GM21529 (cell line): ENCODE measurements around the gene IQGAP2.
"Not testable (repeated sequence)": the region's sequence is repeated elsewhere in the genome, so short reads cannot be mapped to it uniquely, and the experiment has no call there.

Experiments used
- ATAC-seq: cut with Tn5 transposase; IDR thresholded peaks from one replicate; pipeline ENCODE4 v1.9.1; 2021; ENCODE audit not compliant: unreplicated experiment

Gene IQGAP2

GRCh38 chr5:76733049-76733417, 329.9 kb downstream of the IQGAP2 start:
- peak; percentile 80 for ATAC-seq

DNA sequence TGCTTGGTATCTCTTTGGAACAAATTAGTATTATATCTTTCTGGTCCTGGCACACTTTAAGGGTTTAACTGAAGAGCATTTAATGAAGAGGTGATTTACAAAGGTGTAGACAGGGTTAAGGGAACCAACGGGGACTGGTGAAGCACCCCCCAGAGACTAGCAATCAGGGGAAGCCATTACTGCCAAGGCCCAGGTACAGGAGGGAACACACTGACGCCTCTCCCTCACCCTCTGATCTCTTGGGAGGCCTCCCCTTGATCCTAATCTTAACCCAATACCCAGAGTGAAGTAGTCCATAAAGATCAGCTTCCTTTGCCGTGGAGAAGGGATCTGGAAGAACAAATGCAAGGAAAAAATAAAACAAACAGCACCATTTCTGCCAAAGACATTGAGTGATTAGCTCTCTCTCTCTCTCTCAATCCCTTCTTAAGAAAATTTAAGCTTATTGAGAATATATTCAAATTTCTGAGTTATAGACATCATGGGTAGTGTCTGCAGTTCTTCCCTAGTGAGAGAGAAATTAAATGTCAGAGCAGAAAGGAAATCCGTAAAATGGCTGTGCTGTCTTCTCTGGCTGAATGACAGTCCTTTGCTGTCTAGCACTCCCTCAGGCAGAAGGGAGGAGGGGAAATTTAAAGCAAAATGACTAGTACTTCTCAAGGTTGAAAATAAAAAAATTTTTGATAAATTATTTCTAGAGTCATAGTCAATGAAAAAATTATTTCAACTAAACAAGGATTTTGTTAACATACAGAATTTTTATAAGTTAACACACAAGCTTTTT, 332.9 kb downstream of the IQGAP2 start:
- no peak for ATAC-seq

DNA sequence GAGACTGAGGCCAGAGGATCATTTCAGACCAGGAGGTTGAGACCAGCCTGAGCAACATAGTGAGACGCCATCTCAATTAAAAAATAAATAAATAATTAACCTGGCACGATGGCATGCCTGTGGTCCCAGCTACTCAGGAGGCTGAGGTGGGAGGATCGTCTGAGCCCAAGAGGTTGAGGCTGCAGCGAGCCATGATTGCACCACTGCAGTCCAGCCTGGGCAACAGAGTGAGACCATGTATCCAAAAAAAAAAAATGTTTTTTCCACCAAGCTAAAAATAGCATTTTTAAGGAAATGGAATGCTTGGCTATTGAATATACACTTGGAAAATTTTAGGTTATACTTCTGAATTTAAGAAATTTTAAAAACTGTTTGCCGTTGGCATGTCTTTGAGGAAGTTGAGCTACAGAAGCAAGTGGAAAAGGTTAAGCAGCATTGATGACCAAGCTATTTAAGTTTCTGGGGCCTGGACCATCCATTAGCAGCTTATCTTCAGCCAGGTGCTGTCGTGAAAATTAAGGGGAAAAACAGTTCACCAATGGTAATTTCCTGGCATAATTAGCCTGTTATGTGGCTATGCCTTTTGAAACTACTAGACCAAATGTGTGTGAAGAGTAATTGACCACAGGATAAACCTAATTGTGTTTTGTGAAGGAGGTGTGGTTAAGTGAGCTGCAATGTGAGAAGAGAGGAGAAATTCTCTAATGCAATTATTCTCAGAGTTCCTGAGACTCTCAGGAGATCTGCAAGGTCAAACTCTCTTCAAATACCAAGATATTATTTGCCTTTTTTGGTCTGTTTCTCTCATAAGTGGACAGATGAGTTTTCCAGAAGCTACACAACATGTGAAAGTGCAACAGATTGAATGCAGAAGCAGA, 333.8 kb downstream of the IQGAP2 start:
- no peak for ATAC-seq

- no peak for ATAC-seq
Measured at GRCh38 chr5:76737846-76738245, 334.8 kb downstream of the IQGAP2 start.

DNA sequence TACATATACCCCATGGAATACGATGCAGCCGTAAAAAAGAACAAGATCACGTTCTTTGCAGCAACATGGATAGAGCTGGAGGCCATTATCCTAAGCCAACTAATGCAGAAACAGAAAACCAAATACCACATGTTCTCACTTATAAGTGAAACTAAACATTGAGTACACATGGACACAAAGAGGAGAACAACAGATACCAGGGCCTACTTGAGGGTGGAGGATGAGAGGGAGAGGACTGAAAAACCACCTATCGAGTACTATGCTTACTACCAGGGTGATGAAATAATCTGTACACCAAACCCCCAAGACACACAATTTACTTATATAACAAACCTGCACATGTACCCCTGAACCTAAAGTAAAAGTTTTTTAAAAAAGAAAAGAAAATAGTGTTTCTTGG, 338.4 kb downstream of the IQGAP2 start:
- ATAC-seq: not testable (repeated sequence)

GRCh38 chr5:76742583-76742982, 339.5 kb downstream of the IQGAP2 start:
- ATAC-seq: no peak

GRCh38 chr5:76744632-76745031, 341.5 kb downstream of the IQGAP2 start:
- ATAC-seq: no peak

GRCh38 chr5:76745670-76746069, 342.6 kb downstream of the IQGAP2 start:
- no peak for ATAC-seq

DNA sequence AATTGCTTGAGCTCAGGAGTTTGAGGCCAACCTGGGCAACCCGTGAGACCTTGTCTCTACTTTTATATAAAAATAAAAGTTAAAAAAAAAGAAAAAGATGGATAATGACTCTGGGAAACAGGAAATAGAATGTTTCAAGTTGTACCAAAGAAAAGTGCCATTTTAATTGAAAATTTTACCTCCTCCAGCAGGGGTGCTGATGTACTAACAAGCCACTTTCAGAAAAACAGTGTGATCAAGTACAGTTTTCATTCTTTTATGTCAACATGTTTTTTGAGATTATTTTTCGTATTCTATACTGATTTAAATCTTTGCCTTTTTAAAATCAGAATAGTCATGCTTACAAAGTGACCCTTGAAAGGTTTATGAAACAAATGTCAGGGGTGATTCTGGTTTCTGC, 343.6 kb downstream of the IQGAP2 start:
- ATAC-seq: no peak

DNA sequence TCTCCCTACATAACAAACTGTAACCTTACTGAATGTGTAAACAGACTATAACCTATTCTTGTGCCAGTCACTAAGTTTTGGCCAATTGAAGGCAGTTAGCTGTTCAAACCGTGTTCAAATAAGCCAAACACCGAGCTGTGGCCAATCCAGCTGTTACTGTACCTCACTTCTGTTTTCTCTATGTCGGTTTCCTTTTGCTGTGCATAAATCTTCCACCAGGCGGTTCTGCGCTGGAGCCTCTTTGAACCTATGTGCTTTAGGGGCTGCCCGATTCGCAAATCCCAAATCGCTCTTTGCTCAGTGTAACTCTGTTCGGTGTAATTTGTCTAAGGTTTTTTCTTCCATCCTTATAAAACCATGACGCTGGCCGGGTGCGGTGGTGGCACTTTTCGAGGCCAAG, 344.6 kb downstream of the IQGAP2 start:
- no peak for ATAC-seq

DNA sequence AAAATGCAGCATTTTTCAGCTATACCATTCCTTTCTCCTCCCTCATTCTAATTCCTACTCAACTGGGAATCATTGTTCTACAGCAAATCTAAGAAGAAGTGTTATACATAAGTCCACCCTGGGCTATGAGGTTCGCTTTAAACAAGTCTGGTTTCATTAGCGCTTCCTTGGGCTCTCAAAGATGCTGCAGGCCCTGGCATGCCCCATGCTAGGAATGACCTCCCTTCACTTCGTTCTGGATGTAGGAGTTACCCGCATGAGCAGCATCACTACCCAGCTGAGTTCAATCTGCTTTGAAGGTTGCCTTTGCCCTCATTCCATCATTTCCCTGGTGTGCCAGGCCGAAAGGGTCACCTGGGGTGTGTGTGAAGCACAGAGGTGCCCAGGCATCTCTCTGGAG, 348.2 kb downstream of the IQGAP2 start:
- no peak for ATAC-seq

GRCh38 chr5:76754668-76755078, 351.6 kb downstream of the IQGAP2 start:
- ATAC-seq: no peak

DNA sequence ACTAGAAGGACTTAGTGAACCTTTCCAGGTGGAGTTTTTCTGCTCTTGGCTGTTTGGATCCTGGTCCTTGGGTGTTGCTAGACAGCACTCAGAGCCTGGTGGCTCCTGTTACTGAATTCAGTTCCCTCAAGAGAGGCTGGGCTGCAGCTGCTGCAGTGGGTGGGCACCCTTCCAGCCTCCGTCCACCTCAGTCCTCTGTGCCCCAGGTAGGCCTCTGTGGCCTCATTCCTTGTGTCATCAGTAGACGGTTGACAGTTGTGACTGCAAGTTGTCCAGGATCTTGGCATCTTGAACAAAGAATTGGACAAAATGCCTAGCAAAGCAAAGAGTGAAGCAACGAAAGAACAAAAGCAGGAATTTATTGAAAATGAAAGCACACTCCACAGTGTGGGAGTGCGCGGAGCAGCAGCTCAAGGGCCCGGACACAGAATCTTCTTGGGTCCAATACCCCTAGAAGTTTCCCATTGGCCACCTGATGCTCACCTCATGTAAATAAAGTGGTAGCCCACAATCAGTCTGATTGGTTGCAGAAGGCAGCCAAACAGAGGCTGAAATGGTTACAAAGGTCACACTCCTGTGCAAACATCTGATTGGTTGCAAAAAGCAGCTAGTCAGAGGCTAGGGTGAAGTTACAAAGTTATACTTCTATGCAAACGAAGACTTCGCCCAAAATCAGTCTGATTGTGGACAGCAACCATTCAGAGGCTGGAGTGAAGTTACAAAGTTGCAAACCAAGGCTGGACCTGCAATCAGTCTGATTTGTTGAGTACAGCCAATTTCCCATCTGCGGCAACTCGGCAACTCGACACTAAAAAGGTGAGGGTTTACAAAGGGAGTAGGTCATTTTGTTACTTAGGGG, 352.9 kb downstream of the IQGAP2 start:
- no peak for ATAC-seq

GRCh38 chr5:76757049-76757448, 354.0 kb downstream of the IQGAP2 start:
- no peak for ATAC-seq
